HEK293 (cell line): ENCODE measurements around the gene PINLYP.
A peak's percentile ranks its signal among the peaks of the same experiment; 100 is the strongest.

ENCODE experiments used
- ATF2 ChIP-seq: fragments of 450-650 bp; formaldehyde crosslinking; IDR thresholded peaks from 2 replicates; pipeline ENCODE4 v1.5.1; 2016; ENCODE audit warnings: missing biosample characterization, missing genetic modification characterization, low read depth
- EGR2 ChIP-seq: fragments of 450-650 bp; formaldehyde crosslinking; IDR thresholded peaks from 2 replicates; pipeline ENCODE4 v1.5.1; 2016; ENCODE audit warnings: low read depth, missing biosample characterization, missing genetic modification characterization
- KLF10 ChIP-seq: fragments of 450-650 bp; IDR thresholded peaks from 2 replicates; pipeline ENCODE4 v1.5.1; 2018; ENCODE audit warnings: missing biosample characterization, mild to moderate bottlenecking, missing genetic modification characterization
- KLF16 ChIP-seq: fragments of 450-650 bp; formaldehyde crosslinking; IDR thresholded peaks from 2 replicates; pipeline ENCODE4 v1.5.1; 2017; ENCODE audit warnings: missing biosample characterization, missing genetic modification characterization
- PRDM10 ChIP-seq: fragments of 450-650 bp; formaldehyde crosslinking; IDR thresholded peaks from 2 replicates; pipeline ENCODE4 v1.5.1; 2016; ENCODE audit warnings: missing biosample characterization, missing genetic modification characterization
- TSHZ1 ChIP-seq: fragments of 450-650 bp; formaldehyde crosslinking; IDR thresholded peaks from 2 replicates; pipeline ENCODE4 v1.5.1; 2016; ENCODE audit warnings: missing biosample characterization, missing genetic modification characterization, borderline replicate concordance
- ZBTB21 ChIP-seq: fragments of 450-650 bp; formaldehyde crosslinking; IDR thresholded peaks from 2 replicates; pipeline ENCODE4 v1.5.1; 2017; ENCODE audit warnings: missing biosample characterization, missing genetic modification characterization
- ZFP41 ChIP-seq: fragments of 450-650 bp; formaldehyde crosslinking; IDR thresholded peaks from 2 replicates; pipeline ENCODE4 v1.5.1; 2016; ENCODE audit warnings: missing biosample characterization, missing genetic modification characterization, borderline replicate concordance
- ZIC2 ChIP-seq: fragments of 450-650 bp; formaldehyde crosslinking; IDR thresholded peaks from 2 replicates; pipeline ENCODE4 v1.5.1; 2016; ENCODE audit warnings: missing biosample characterization, missing genetic modification characterization
- ZNF132 ChIP-seq: fragments of 450-650 bp; formaldehyde crosslinking; IDR thresholded peaks from 2 replicates; pipeline ENCODE4 v1.5.1; 2017; ENCODE audit warnings: missing biosample characterization, missing genetic modification characterization, borderline replicate concordance
- ZNF140 ChIP-seq: fragments of 450-650 bp; formaldehyde crosslinking; IDR thresholded peaks from 2 replicates; pipeline ENCODE4 v1.5.1; 2016; ENCODE audit warnings: missing biosample characterization, missing genetic modification characterization
- ZNF146 ChIP-seq: fragments of 450-650 bp; formaldehyde crosslinking; IDR thresholded peaks from 2 replicates; pipeline ENCODE4 v1.5.1; 2016; ENCODE audit warnings: missing biosample characterization, missing genetic modification characterization
- ZNF155 ChIP-seq: fragments of 450-650 bp; formaldehyde crosslinking; IDR thresholded peaks from 2 replicates; pipeline ENCODE4 v1.5.1; 2016; ENCODE audit warnings: missing biosample characterization, missing genetic modification characterization
- ZNF16 ChIP-seq: fragments of 450-650 bp; formaldehyde crosslinking; IDR thresholded peaks from 2 replicates; pipeline ENCODE4 v1.5.1; 2016; ENCODE audit warnings: low read depth, missing biosample characterization, missing genetic modification characterization
- ZNF169 ChIP-seq: fragments of 450-650 bp; formaldehyde crosslinking; IDR thresholded peaks from 2 replicates; pipeline ENCODE4 v1.5.1; 2016; ENCODE audit warnings: missing biosample characterization, missing genetic modification characterization
- ZNF280D ChIP-seq: fragments of 450-650 bp; formaldehyde crosslinking; IDR thresholded peaks from 2 replicates; pipeline ENCODE4 v1.5.1; 2016; ENCODE audit warnings: missing biosample characterization, missing genetic modification characterization
- ZNF341 ChIP-seq: fragments of 450-650 bp; formaldehyde crosslinking; IDR thresholded peaks from 2 replicates; pipeline ENCODE4; 2016; ENCODE audit warnings: low read depth, missing biosample characterization, missing genetic modification characterization
- ZNF350 ChIP-seq: fragments of 450-650 bp; formaldehyde crosslinking; IDR thresholded peaks from 2 replicates; pipeline ENCODE4 v1.5.0; 2017; ENCODE audit warnings: missing biosample characterization, mild to moderate bottlenecking, missing genetic modification characterization
- ZNF423 ChIP-seq: fragments of 450-650 bp; formaldehyde crosslinking; IDR thresholded peaks from 2 replicates; pipeline ENCODE4 v1.5.1; 2016; ENCODE audit warnings: missing biosample characterization, missing genetic modification characterization
- ZNF473 ChIP-seq: fragments of 450-650 bp; formaldehyde crosslinking; IDR thresholded peaks from 2 replicates; pipeline ENCODE4 v1.5.1; 2017; ENCODE audit warnings: missing biosample characterization, missing genetic modification characterization
- ZNF549 ChIP-seq: fragments of 450-650 bp; IDR thresholded peaks from 2 replicates; pipeline ENCODE4 v1.5.1; 2018; ENCODE audit warnings: missing biosample characterization, missing genetic modification characterization, mild to moderate bottlenecking, inconsistent platforms, moderate library complexity
- ZNF580 ChIP-seq: fragments of 450-650 bp; formaldehyde crosslinking; IDR thresholded peaks from 2 replicates; pipeline ENCODE4 v1.5.1; 2016; ENCODE audit warnings: missing biosample characterization, missing genetic modification characterization
- ZNF596 ChIP-seq: fragments of 450-650 bp; IDR thresholded peaks from 2 replicates; pipeline ENCODE4 v1.5.0; 2018; ENCODE audit warnings: missing biosample characterization, mild to moderate bottlenecking, missing genetic modification characterization, moderate library complexity
- ZNF623 ChIP-seq: fragments of 450-650 bp; formaldehyde crosslinking; IDR thresholded peaks from 2 replicates; pipeline ENCODE4 v1.5.1; 2016; ENCODE audit warnings: missing biosample characterization, missing genetic modification characterization
- ZNF645 ChIP-seq: fragments of 450-650 bp; formaldehyde crosslinking; IDR thresholded peaks from 2 replicates; pipeline ENCODE4; 2016; ENCODE audit warnings: missing biosample characterization, missing genetic modification characterization
- ZNF654 ChIP-seq: fragments of 450-650 bp; formaldehyde crosslinking; IDR thresholded peaks from 2 replicates; pipeline ENCODE4 v1.5.1; 2016; ENCODE audit warnings: low read depth, missing biosample characterization, missing genetic modification characterization

The PINLYP gene

GRCh38 chr19:43618921-43619261 lies 43.3 kb downstream of the PINLYP start (continued):
- TF ChIP-seq EGR2 (tag by site-specific recombination), result no peak
- no peak for TF ChIP-seq ZNF132 (tag by site-specific recombination)
- peak; percentile 87 for TF ChIP-seq ZNF280D (tag by site-specific recombination)
- no peak for TF ChIP-seq ZNF350 (tag by site-specific recombination)
- peak; percentile 64 for TF ChIP-seq ZIC2 (tag by site-specific recombination)
- 0 out of 2 replicates have a peak, but pooled peaks have one; percentile 35 for TF ChIP-seq ZNF623
- no peak for TF ChIP-seq ZNF596 (tag by site-specific recombination)
- TF ChIP-seq ZNF549 (tag by site-specific recombination), result no peak
- no peak for TF ChIP-seq ZNF654 (tag by site-specific recombination)
- TF ChIP-seq ZNF473 (tag by site-specific recombination), result no peak
- TF ChIP-seq ZFP41 (tag by site-specific recombination), result no peak
- 0 out of 2 replicates have a peak, but pooled peaks have one; percentile 2 for TF ChIP-seq ATF2
- TF ChIP-seq ZNF155 (tag by site-specific recombination), result no peak
- no peak for TF ChIP-seq KLF10 (tag by site-specific recombination)
- no peak; the same call in 1 of the 2 replicates for TF ChIP-seq KLF16 (tag by site-specific recombination)
- TF ChIP-seq ZNF645, result no peak
- no peak for TF ChIP-seq ZNF146 (tag by site-specific recombination)
- TF ChIP-seq TSHZ1 (tag by site-specific recombination), result no peak
- no peak for TF ChIP-seq ZNF140 (tag by site-specific recombination)
- TF ChIP-seq ZNF423 (tag by site-specific recombination), result no peak; the same call in 1 of the 2 replicates
- no peak for TF ChIP-seq PRDM10 (tag by site-specific recombination)
- TF ChIP-seq ZNF580, result peak; percentile 68; the same call in 1 of the 2 replicates
- TF ChIP-seq ZNF16 (tag by site-specific recombination), result no peak
- TF ChIP-seq ZNF169 (tag by site-specific recombination), result no peak
- no peak for TF ChIP-seq ZNF341 (tag by site-specific recombination)
- peak; percentile 79 for TF ChIP-seq ZBTB21 (tag by site-specific recombination)
- TF ChIP-seq, all 188 proteins: peak for 28
